HG03097 (cell line): ENCODE data around the gene DPEP1.

Source experiments
- ATAC-seq: cut with Tn5 transposase; IDR thresholded peaks from one replicate; pipeline ENCODE4 v1.9.1; 2021; ENCODE audit not compliant: unreplicated experiment, low FRiP score

DPEP1 gene

DNA sequence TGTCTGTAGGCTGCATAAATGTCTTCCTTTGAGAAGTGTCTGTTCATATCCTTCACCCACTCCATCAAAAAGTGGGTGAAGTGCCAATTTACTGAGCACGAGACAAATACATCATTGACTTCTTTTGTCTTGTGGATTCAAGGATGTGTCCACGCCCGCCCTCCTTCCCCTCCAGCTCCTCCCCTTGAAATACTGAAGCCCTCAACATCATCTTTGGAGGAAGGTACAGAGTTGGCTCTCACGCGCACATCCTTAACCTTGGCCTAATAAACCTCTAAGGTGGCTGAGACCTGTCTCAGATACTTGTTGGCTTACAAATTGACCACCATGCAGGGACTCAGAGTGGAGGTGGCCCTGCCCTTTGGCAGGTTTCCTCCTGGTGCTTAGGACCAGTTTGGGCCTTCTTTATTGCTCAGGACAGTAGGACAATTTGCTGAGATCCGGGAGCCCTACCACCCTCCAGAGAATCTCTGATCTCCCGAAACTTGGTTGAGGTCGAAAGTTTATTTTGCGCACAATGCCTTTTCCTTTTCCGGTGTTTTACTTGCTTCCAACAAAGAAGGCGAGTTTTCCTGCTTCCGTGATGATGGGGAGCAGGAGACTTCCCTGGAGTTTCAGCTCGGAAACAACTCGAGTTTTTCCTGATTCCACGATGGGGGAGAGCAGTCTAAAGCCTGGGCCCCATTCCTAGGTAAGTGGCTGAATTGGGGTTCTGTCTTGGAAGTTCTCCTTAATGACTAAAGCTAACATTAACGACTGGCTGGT is 58.9 kb downstream of the DPEP1 start:
- no peak for ATAC-seq

DNA sequence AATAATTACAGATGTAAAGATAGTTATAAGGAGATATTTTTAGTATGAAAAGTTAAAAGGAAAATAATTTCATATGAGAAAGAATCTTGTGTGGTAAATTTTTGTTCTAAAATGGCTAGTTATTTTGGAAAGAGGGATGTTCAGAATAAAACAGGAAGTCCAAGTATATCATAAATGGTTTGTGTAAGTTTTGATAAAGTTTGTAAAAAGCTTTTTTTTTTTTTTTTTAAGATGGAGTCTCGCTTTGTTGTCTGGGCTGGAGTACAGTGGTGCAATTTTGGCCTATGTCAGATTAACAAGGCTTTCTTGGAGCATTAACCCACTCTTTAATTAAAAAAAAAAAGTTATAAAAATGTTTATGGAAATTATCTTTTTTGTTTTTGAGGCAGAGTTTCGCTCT is 64.8 kb downstream of the DPEP1 start:
- no peak for ATAC-seq

DNA sequence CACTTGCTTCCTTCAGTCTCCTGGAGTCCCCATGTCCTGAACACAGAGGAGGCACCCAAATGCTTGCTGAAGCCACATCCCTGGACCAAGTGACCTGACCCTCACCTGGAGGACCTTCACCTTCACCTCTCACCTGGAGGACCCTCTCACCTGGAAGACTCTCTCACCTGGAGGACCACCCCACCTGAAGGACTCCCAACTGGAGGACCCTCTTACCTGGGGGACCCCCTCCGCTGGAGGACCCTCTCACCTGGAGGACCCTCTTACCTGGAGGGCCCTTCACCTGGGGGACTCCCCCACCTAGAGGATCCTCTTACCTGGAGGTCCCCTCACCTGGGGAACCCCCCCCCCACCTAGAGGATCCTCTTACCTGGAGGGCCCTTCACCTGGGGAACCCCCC is 72.5 kb downstream of the DPEP1 start:
- ATAC-seq, result no peak

DNA sequence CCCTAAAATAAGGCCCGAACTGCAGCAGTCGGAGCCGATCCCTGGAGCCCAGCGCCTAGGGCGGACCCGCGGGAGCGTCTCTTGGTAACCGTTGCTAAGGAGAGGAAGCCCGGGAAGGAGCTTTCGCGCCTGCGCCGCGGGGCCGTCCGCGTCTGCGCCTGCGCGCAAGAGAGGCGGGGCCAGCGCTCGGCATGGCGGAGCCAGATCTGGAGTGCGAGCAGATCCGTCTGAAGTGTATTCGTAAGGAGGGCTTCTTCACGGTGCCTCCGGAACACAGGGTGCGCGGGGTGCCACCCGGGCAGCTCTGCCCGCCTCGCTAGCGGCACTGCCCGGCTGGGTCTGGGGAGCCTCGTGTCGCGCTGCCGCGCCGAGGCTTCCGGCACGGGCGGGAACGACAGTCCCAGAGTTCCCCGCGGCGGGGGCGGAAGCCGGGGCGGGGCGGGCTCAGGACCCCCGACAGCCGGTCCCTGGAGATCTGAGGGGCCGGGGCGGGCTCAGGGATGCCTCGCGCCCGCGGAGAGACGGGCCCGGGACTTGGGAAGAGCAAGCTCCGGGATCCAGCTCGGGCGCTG is 73.2 kb downstream of the DPEP1 start, which contains the start of gene CDK10:
CDK10 (plus strand) TSS at position 170 of the 572 bp plus-strand sequence; CDS start at position 192, 22 bp downstream.
- peak; percentile 68 for ATAC-seq

DNA sequence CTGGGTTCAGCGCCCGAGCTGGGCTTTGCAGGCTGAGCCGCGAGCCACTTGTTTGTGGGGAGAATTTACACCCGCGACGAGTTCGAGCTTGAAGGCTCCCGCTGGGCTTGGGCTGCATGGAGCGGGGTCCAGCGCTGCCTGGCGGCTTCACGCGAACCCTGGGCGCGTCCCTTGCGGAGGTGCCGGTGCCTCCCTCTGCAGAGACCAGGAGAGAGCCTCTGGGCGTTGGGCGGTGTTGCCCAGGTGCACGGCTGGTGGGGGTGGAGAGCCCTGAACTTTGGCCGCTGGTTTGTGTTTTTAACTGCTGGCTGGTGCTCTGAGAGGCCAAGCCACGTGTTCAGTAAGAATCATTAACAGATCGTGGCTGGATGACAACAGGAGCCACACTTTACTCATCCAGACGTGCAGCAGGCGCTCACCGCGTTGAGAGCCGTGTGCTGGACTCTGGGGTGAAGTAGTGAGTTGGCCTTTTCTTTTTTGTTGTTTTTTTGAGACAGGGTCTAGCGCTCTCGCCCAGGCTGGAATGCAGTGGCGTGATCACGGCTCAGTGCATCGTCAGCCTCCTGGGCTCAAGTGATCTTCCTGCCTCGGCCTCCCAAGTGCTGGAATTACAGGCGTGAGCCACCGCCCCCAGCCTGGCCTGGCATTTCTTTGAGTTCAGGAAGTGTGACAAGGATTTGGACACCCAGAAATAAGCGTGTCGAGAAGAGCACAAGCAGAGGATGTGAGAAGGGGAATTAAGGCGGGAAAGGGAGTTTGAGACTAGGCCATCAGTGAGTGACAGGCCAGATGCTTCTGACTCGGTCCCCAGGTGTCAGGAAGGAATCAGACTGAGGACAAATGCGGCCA is 73.9 kb downstream of the DPEP1 start:
- peak; percentile 36 for ATAC-seq
